ENCODE results near the gene ACSS1.

Gene ACSS1

GRCh38 chr20:25046181-25046641, 11.7 kb downstream of the ACSS1 start:
- DNase-seq (ENCODE audit: low read depth): no peak

GRCh38 chr20:25045343-25045712, 12.6 kb downstream of the ACSS1 start:
- no peak for DNase-seq (ENCODE audit: low read depth)

- no peak for DNase-seq (ENCODE audit: low read depth)
Observed at GRCh38 chr20:25044660-25045342, 13.1 kb downstream of the ACSS1 start.

DNA sequence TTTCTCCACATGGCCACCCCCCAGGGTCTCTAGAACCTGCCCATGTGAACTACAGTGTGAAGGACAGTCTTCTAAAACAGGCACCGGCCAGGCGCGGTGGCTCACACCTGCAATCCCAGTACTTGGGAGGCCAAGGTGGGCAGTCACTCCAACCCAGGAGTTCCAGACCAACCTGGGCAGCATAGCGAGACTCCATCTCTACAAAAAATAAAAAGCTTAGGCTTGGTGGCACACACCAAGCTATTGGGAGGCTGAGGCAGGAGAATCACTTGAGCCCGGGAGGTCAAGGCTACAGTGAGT, 13.7 kb downstream of the ACSS1 start:
- DNase-seq (ENCODE audit: low read depth): no peak

DNA sequence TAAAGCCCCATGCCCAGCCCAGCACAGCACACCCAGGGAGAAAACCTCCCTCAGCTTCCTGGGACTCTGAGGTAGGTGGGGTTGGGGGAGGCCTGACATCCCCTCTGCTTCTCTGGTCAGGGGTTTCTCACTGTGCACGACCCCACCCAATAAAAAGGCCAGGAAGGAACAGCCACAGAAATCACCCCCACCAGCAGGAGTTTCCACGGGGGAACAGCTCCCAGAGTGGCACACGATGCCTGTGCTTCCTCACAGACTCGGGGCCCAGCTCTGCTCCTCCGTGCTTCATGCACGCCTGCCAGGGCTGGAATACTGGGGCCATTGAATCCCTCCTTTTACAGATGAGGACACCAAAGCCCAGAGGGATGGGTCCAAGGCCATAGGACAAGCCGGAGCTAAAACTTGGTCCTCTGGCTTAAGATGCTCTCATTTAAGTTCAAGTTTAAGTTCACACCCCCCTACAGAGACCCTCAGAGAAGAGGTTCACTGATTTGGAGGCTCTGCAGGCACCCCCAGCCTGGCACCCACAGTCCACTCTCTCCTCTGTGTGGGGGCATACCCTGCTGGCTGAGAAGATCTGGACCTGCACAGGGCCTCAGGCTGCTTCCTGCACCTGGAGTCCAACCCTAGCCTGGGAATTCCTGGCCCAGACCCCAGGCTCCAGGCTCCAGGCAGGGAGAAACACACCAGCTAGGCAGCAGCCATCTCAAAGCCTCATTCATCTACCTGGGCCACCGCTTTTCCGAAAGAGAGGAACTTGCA, 14.3 kb downstream of the ACSS1 start:
- no peak for DNase-seq (ENCODE audit: low read depth)

- DNase-seq (ENCODE audit: low read depth): peak; percentile 19
Observed at GRCh38 chr20:25042531-25043498, 15.1 kb downstream of the ACSS1 start.

- no peak for DNase-seq (ENCODE audit: low read depth)
Observed at GRCh38 chr20:25041813-25042530, 16.0 kb downstream of the ACSS1 start.

- no peak for DNase-seq (ENCODE audit: low read depth)
Observed at GRCh38 chr20:25040438-25040831, 17.5 kb downstream of the ACSS1 start.

GRCh38 chr20:25039697-25040437, 18.1 kb downstream of the ACSS1 start:
- no peak for DNase-seq (ENCODE audit: low read depth)

GRCh38 chr20:25038591-25039015, 19.3 kb downstream of the ACSS1 start:
- no peak for DNase-seq (ENCODE audit: low read depth)

- no peak for DNase-seq (ENCODE audit: low read depth)
Observed at GRCh38 chr20:25038103-25038410, 19.9 kb downstream of the ACSS1 start.

DNA sequence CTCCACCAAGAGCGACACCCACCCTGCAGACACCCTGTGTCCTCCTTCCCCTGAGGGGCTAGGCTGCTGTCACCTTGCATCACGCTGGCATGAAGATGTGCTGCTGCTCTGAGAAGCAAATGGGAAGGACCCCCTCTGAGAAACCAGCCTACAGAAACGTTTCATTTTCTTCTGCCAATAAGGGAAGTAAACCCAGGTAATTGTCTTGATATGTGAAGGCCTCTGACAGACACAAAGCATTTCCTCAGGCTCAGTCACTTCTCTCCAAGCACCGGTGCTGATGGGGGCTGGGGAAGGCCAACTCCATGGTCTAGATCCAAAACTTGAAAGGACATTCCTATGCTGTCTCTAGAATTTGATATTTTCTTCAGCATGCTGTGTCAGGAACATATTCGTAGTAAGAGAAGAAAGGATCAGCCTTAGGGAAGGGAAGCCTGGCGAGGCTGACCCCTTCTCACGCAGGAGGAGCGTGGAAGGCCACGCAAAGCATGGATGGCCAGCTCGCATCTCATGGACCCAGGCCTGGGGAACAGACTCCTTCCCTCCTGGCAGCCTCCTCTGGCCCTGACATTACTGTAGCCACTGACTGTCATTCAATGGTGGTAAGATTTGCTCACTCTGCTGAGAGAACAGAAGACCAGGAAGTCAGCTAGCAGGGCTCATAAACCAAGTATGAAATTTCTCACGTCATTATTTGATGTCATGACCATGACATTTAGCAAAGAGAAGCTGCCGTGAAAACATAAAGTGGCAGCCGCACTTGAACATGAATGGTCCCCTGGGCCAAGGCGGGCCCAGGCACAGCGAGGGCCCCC, 20.4 kb downstream of the ACSS1 start:
- no peak for DNase-seq (ENCODE audit: low read depth)

DNA sequence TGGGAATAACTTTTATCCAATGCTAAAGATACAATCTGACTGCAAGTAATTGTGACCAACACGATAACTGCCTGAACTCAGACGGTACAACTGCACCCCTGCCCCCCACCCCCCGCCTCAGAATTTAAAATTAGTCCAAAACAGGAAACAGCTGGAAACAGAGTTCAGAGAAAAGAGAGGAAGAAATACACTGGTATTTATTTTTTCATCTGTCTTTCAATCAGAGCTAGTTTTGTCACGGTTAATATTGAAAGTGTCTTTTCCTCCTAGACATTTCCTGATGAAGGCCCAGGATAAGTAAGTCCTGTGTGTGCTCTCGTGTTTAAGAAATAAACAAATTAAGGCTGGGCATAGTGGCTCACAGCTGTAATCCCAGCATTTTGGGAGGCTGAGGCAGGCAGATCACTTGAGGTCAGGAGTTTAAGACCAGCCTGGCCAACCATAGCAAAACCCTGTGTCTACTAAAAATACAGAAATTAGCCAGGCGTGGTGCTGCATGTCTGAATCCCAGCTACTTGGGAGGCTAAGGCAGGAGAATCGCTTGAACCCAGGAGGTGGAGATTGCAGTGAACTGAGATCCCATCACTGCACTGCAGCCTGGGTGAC, 21.5 kb downstream of the ACSS1 start:
- DNase-seq (ENCODE audit: low read depth): no peak

DNA sequence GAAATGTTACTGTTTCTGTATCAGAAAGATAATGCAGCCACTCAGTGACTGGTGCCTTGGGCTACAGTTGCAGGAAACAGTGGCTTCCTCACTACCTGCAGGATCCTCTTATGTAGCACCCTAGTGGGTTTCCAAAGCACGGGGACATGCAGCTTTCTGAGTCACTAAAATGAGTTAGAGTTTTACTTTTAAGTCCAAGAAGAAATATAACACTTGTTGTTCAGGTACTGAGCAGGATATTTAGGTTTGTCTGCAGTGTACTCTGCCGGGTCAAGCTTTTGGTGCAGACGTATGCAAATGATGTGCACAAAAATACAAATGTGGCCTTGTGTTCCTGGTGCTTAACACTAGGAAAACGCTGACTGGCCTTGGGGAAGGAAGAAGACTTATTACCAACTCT, 22.0 kb downstream of the ACSS1 start:
- no peak for DNase-seq (ENCODE audit: low read depth)

GRCh38 chr20:25033924-25034300, 24.0 kb downstream of the ACSS1 start:
- DNase-seq (ENCODE audit: low read depth): no peak

DNA sequence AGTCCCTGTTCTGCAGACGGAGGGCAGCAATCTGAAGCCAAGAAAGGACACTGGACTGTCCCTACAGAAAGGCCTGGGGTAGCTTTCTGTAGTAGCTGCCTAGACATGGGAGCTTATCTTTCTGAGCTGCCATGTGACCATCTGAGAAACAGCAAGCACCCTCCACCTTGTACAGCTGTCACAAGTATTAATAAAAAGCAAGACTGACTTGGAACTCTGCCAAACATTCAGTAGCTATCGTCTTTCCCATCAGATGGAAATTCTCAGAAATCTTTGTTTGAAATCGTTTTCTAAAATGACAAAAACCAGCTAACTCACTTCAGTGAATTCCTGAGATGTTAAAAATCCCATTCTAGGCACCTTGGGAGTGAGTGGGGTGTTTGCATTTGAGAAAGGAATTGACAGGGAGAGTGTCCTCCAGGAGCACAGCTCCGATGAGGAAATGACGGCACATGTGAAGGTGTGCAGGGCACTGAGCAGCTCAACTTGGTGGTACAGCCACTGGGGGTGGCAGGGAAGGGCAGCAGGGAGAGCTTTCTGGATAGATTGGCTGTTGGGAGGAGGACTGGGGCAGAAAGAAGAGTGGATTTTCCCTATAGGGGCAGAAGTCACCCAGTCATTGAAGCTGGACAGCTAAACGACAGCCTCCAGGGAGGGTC, 24.5 kb downstream of the ACSS1 start:
- no peak for DNase-seq (ENCODE audit: low read depth)

- DNase-seq (ENCODE audit: low read depth): no peak
Observed at GRCh38 chr20:25032478-25033264, 25.3 kb downstream of the ACSS1 start.

- no peak for DNase-seq (ENCODE audit: low read depth)
Observed at GRCh38 chr20:25032065-25032477, 25.9 kb downstream of the ACSS1 start.

- DNase-seq (ENCODE audit: low read depth): no peak
Observed at GRCh38 chr20:25031241-25031640, 26.7 kb downstream of the ACSS1 start.

All from activated T-helper 1 cell treated with Interleukin-2 at 50 U/mL for 16 hours (primary cell).